ENCODE results near the gene HRCT1.
"Not testable (repeated sequence)": the region's sequence is repeated elsewhere in the genome, so short reads cannot be mapped to it uniquely, and the experiment has no call there.

HRCT1 gene

GRCh38 chr9:35897376-35898099, 8.5 kb upstream of the HRCT1 start:
- DNase-seq, result not testable (repeated sequence)

- DNase-seq, result no peak
Observed at GRCh38 chr9:35898337-35898736, 7.7 kb upstream of the HRCT1 start.

- no peak for DNase-seq
Observed at GRCh38 chr9:35899021-35899420, 7.0 kb upstream of the HRCT1 start.

GRCh38 chr9:35903049-35903448, 3.0 kb upstream of the HRCT1 start:
- peak; percentile 65 for DNase-seq

- DNase-seq, result no peak
Observed at GRCh38 chr9:35904338-35904737, 1.7 kb upstream of the HRCT1 start.

GRCh38 chr9:35905051-35905781, 786 bp upstream of the HRCT1 start:
- DNase-seq, result no peak

GRCh38 chr9:35906923-35907699, 1.1 kb downstream of the HRCT1 start:
- DNase-seq, result no peak

GRCh38 chr9:35907711-35908503, 1.9 kb downstream of the HRCT1 start:
- DNase-seq, result no peak

GRCh38 chr9:35908504-35909125, 2.6 kb downstream of the HRCT1 start:
- no peak for DNase-seq

GRCh38 chr9:35909274-35909673, 3.3 kb downstream of the HRCT1 start, which contains the start of gene SPAAR:
Gene SPAAR (plus strand): TSS chr9:35909490. CDS start chr9:35910464, 974 bp downstream.
- no peak for DNase-seq

- DNase-seq, result no peak
Observed at GRCh38 chr9:35909687-35910612, 3.9 kb downstream of the HRCT1 start.

GRCh38 chr9:35910613-35911359, 4.8 kb downstream of the HRCT1 start:
- peak; percentile 70 for DNase-seq

- no peak for DNase-seq
Observed at GRCh38 chr9:35911690-35912089, 5.7 kb downstream of the HRCT1 start.

GRCh38 chr9:35912791-35913400, 6.9 kb downstream of the HRCT1 start:
- no peak for DNase-seq

- not testable (repeated sequence) for DNase-seq
Observed at GRCh38 chr9:35913429-35913828, 7.4 kb downstream of the HRCT1 start.

- DNase-seq, result no peak
Observed at GRCh38 chr9:35914301-35914807, 8.4 kb downstream of the HRCT1 start.

- no peak for DNase-seq
Observed at GRCh38 chr9:35915681-35916294, 9.8 kb downstream of the HRCT1 start.

- DNase-seq, result no peak
Observed at GRCh38 chr9:35917261-35917660, 11.3 kb downstream of the HRCT1 start.

GRCh38 chr9:35918780-35919179, 12.8 kb downstream of the HRCT1 start:
- DNase-seq, result no peak
